Left renal cortex interstitium (tissue), 4 donors: Measurements from ENCODE around the gene SPATA21. TPM values are rescaled to one million over a fixed set of nuclear protein-coding genes. Genes with fewer than 3 reads are reported as not detected.
"Not testable (repeated sequence)": the region's sequence is repeated elsewhere in the genome, so short reads cannot be mapped to it uniquely, and the experiment has no call there.

ENCODE experiments used
- DNase-seq, 4 donors: peaks; one replicate each; pipeline ENCODE4 v3.0.0-alpha.2; 2013; ENCODE audit warnings: low read depth in 4 of 4, low spot score in 2 of 4, missing footprints in 1 of 4
- polyA plus RNA-seq, 4 donors: library from polyadenylated mRNA; unstranded; fragments of 120-200 nt; gene quantifications; one replicate each; pipeline ENCODE4 v1.2.1, GENCODE V29; 2013; ENCODE audit not compliant: insufficient read length in 4 of 4

The SPATA21 gene
- polyA plus RNA-seq, 4 donors, result 0.21 to 0.25 TPM; not detected in 2

DNA sequence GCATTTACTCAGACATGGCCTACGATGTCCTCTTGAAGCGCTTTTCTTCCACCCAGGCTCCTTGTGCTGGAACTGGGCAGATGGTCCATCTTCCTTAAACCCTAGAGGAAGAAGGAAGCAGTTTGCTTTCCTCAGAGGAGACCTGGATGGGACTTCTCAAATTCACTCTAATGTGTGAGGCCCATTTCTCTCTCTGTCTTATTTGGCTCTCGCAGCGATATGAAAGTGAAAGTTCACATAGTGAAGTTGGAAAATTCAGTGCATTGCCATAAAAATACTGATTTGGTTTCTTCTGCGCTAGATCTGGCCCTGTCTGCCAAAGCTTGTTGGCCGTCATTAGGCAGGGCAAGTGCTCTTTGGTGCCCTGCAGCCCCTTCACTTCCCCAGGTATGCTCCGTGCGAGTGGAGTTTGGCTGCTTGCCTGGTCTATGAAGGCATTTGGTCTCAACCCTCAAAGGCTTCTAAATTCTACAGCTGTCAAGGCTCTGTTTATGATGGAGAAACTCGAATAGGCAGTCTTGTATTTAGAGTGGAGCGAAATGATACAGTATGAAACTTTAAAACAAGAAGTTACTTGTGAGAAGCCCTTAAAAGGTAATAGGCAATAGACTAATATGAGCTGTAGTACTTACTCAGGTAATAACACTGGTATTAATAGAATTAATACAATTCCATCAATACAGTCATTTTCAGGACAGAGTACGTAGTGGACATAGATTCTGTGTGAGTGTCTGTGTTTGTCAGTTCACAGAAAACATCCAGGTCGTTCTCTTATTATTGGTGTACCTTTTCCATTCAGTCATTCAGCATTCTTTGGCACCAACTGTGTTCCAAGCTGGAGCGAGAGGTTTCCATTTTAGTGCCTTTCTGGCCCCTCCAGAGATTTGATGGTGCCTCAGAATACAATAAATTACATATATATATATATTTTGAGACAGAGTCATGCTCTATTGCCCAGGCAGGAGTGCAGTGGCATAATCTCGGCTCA is 49.7 kb downstream of the SPATA21 start:
- DNase-seq, result no peak

DNA sequence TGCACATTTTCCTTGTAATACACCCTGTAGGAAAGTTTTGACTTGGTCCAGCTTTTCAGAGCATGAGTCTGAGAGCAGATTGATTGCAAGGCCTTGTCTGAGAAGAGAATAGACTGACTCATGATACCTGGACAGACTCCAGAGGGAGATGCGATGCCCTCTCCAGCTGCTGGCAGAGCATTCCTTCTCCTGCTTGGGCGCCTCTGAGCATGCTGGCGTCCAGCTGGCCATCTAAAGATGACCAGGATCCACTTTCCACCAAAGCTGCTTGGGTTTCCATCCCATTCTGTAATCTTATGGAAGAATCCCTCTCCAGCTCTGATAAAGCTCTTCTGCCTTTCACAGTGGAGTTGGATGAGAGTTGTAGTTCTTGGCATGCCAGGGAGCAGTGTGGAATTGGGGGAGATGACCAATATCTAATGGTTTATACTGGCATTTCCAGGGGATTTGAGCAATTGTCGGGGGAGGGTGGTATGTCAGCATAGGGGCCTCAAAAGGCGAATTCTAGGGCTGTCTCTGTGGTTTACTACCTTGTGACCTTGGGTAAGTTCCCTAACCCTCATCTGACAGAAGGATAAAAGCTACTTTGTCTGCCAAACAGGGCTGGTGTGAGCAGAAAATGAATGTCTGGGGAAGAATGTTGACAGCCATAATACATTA is 50.6 kb downstream of the SPATA21 start:
- DNase-seq, result no peak

DNA sequence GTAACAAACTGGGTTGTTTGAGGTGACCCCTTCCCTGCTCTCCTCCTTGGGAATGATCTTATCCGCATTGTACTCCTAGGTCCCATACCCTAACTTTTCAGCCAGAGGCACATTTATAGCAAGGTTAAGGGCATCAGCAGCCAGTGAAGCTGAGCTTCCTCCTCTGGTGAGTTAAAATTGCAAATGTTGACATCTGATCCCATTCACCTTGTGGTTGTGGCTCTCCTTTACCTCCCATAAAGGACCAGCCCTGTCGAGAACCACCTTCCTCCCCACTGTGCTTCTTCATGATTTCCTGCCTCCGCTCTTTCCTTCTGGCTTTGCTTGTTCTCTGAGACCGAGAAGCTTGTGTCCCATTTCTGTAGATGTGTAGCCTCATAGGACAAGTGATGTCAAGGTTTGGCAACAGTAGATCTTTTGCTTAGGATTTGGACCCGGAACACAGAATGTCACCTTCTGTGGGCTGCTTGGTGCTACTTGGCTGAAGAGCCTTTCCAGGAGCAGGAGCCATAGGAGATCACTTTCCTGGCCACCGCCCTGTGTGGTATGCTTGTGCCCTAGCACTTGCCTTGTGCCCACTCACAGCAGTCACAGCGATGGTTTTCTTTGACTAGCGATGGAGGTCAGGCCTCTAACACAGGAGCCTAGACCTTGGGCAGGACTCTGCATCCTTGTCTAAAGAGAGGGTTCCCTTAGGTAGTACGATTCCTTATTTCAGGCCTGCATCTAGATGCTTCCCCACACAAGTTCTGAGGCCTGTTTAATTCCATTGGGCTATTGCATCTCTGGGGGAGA is 51.4 kb downstream of the SPATA21 start:
- DNase-seq, result no peak

DNA sequence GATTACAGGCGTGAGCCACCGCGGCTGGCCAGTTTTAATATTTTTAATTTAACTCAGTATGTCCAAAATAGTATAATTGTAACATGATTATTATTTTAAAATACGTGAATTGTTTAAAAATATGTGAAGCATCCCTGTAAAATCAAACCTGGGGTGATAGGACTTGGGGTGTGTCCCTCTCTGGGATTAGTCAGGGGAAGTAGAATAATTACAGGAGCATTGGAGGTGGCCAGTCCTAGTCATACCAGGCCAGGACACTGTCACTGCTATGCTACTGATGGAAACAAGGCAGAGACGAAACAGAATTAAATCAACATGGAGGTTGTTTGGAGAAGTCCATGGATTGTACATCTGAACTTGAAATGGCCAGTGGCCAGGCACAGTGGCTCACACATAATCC is 53.3 kb downstream of the SPATA21 start:
- DNase-seq, result no peak

DNA sequence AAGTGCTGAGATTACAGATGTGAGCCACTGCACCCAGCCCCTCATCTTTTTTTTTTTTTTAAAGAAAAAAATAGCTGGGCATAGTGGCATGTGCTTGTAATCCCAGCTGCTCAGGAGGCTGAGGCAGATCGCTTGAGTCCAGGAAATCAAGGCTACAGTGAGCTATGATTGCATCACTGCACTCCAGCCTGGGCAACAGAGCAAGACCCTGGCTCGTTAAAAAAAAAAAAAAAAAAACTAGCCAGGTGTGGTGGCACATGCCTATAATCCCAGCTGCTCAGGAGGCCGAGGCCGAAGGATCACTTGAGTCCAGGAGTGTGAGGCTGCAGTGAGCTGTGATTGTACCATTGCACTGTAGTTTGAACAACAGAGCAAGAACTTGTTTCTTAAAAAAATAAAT is 56.4 kb downstream of the SPATA21 start:
- DNase-seq, result no peak

DNA sequence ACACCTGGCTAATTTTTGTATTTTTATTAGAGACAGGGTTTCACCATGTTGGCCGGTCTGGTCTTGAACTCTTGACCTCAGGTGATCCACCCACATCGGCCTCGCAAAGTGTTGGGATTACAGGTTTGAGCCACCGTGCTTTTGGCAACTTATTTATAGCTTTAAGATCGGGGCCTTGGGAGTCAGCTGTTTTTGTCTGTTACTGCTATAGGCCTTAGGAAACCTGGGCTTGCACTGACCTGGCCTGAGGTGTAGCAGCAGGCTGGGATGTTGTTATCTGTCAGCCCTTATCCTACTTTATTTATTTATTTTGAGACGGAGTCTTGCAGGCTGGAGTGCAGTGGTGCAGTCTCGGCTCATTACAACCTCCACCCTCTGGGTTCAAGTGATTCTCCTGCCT is 58.8 kb downstream of the SPATA21 start:
- DNase-seq, result no peak

DNA sequence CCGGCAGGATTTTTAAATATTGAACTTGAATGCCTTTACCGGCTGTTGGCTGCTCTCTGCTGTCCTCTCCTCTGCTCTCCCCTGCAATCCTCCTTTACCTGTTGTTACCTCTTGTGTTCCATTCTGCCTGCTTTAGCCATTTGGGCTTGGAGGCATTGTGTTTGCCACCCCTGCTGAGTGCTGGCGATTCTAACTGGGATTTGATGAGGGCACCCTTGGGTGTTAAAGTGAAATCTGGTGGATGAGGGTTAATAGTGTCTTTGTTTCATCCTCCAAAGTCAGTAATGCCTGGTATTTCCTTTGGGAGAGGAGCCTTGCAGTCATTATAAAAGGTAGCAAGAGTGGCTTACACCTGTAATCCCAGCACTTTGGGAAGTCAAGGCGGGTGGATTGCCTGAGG is 60.3 kb downstream of the SPATA21 start:
- no peak for DNase-seq

DNA sequence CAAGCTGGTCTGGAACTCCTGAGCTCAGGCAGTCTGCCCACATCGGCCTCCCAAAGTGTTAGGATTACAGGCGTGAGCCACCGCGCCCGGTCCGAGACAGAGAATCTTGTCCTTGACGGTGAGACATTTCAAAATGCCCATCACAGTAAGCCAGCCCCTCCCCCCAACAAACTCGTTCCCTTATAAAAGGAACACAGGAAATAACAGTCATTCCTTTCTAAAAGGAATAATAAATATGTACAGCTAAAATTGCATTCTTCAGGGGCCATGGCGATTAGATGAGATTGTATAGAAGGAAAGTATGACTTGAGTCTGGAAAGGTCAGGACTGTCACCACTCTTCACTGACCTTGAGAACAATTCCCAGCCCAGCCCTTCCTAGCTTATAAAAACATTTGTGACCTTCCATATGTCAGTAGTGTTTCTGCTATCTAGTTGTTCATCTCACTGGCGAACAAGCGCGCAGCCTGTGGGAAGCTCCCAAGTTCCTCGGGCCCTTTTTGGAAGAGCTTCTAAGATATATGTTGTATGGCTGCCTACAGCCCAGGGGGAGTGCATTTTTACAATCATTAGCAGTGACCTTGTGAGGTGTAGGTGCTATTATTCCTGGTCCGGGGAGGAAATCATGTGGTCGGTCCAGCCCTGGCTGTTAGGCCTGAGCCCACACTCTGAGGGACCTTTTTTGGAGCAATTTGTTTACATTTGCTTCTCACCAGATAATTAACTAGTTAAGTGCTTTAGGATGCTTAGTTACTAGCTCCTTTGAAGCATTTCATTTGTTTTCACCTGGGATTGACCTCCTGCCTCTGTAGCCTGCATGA is 61.5 kb downstream of the SPATA21 start:
- no peak for DNase-seq

DNA sequence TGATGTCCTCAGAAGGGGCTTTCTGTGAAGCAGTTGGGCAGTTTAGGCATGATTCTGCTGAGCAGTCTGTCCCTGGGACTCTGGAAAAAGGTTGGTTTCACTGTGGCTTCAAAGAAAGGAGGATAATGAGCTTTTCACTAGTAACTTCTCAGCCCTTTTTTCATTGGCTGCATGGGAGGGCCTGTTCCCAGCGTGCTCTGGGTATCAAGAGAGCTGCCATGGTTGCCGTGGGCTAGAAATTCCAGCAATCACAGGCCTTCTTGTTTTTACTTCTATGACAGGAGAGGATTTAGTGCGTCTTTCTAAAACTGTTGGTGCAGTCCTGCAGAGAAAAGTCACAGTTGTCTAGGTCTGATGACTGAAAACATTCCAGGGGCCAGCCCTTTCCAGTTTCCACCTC is 63.0 kb downstream of the SPATA21 start:
- no peak for DNase-seq

GRCh38 chr1:16372535-16373285 is 64.5 kb downstream of the SPATA21 start:
- DNase-seq, result no peak

GRCh38 chr1:16371725-16372124 is 65.5 kb downstream of the SPATA21 start:
- DNase-seq, result no peak

DNA sequence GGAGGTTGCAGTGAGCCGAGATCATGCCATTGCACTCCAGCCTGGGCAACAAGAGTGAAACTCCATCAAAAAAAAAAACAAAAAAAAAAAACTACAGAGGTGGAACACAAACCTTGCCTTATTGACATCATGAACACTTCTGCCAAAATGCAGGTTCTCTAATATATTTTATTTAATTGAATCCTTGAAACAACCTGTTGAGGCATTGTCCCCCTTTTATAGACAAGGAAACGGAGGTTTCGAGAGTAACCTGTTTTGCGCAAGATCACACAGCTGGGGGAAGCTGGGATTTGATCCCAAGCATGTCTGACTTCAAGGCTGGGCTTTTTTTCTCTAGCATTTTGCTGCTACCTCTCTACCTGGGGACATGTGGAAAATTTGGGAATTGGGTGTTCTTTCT is 67.4 kb downstream of the SPATA21 start:
- DNase-seq, result no peak

DNA sequence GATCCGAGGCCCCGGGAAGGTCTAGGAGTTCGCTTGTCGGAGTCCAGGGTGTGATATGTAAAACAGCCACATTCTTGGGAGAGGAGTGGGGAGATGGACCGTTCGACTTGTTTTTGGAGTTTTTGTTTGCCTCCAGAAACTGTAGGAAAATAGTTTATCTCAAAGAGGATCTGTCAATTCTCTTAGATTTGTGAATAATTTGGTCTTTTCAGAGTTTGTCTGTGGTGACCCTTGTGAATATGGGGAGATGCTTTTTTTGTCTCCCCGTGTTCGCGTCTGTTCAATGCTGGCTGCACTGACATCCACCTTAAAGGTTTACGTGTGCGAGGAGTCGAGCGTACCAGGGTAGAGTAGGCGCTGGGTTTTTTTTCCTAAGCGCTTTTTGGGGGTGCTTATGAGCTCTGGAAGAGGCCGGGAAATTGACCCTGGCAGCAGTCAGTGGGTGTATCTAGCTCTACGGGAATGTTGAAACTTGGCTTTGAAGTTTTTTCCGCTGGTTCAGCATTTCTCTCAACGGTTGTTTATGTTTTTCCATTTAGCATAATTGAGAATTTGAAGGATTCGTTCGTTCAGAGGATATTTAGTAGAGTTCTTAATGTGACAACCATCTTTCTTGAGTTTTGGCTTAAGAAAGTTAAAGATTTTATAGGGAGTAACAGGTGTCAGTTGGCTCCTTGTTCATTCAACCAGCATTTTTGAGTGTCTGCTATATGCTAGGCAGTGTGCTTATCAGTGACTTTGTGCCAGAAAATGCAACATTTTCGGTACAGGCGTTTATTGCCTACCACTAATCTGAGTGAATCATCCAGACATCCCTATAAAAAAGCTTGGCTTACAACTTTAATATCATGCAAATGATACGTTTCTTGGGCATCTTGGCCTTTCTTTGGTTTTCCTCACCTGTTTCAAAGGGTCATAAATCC is 69.0 kb downstream of the SPATA21 start:
- DNase-seq, result no peak

DNA sequence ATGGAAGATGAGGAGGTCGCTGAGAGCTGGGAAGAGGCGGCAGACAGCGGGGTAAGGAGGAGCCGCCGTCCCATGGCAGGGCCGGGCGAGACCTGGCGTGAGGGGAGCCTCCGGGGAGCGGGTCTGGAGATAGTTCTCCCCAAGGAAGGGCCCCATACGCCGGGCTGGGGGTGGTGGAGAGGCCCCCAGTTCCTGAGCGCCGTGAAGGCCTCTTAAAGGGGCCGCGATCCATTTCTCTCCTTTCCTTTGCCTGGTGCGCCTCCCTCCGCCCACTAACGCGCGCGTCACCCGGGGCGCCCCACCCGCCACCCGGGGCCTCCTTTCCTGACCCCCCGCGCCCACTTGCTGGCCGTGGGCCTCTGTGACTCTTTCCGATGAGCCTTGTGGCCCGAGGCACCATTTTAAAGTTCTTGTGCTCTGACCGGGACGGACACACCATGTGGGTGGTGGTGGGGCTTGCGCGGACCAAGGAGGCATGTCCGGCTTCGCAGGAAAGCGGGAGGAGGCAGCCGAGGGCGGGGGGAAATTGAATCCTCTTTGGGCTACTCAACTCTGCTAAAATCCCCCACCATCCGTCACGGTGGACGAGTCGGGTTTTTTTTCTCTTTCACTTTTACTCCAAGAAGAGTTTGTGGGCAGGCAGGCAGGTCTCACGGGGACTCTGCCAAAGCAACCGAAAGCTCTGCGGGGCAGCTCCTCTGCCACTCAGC is 69.8 kb downstream of the SPATA21 start:
- DNase-seq, result peak; percentile 70 to 92 (median 84)

DNA sequence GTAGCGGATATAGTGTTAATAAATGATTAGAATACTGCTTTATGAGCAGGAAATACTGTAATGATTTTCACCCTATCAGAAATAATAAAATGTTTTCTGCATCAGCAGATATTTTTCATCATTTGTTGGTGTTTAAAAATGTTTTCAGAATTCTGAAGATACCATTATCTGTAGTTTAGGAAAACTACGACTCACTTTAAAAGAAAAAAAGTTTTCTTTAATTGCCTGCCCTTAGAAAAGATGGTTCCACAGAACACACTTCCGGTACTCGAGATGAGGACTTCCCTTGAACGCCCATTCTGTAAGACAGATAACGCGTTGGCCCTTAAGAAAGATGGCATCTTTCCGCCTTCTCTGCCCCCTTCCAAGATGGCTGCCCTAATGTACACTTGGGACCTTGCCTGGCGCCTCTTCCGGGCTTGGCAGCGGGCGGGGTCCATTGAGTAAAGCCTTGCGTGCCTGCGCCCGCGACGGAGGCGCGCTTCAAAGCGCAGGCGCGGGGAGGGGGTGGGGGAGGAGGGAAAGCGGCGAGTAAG is 70.4 kb downstream of the SPATA21 start, which contains the start of gene SZRD1:
TSS of gene SZRD1 (plus strand) at position 521 of the 536 bp plus-strand sequence. CDS start 16 bp downstream, outside the sequence.
- peak; percentile 92 to 99 (median 98) for DNase-seq

DNA sequence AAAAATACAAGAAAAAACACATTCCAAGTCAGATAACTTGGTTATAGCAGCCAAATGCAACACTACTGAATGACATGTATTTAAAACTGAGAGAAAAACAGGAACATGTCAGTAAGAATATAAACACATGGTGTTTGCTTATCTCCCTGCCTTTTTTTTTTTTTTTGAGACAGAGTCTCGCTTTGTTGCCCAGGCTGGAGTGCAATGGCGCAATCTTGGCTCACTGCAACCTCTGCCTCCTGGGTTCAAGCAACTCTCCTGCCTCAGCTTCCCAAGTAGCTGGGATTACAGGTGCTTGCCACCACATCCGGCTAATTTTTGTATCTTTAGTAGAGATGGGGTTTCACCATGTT is 72.1 kb downstream of the SPATA21 start:
- not testable (repeated sequence) for DNase-seq

DNA sequence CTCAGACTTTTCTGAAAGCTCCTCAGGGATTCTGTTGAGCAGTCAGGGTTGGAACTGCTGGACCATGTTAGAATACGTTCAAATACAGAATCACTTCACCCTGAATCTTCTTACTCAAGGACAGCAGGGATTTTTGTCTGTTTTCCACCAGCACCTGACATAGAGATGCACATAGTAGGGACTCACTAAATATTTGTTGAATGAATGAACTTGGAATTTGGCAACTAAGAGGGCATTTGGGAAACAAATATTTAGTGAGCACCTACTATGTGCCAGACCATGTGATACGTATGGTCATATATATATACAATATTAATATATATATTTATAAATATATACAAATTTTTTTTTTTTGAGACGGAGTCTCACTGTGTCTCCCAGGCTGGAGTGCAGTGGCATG is 80.4 kb downstream of the SPATA21 start:
- no peak for DNase-seq
